Fibroblast of skin of left quadriceps (primary cell): ENCODE results near the gene GPR152.
"Not testable (repeated sequence)": the region's sequence is repeated elsewhere in the genome, so short reads cannot be mapped to it uniquely, and the experiment has no call there.

Experiments
- DNase-seq, 2 experiments: peaks; one replicate each; pipeline ENCODE4 v3.0.0-alpha.2; 2013; ENCODE audit warnings: low read depth in 2 of 2

The GPR152 gene

DNA sequence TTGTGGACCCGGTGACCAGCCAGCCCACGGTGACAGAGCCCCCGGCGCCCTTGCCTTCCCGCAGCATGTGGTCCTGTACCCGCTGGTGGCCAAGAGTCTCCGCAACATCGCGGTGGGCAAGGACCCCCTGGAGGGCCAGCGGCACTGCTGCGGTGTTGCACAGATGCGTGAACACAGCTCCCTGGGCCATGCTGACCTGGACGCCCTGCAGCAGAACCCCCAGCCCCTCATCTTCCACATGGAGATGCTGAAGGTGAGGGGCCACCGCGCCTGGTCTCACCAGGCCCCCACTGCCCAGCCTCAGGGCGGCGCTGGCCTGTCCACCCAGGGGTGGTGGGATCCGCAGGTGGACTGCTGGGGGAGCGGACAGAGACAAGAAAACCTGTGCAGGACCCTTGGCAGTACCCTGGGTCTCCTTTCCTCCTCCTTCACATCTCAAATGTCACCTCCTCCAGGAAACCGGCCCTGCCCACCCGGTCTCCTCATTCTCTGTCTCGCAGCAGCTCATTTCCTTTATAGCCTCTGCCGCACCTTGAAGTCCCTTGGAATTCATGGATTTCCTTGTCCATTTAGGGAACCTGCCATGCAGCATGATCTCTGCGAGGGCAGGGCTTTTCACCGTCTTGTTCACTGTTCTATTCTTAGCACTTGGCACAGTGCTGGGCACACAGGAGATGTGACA, 36.8 kb upstream of the GPR152 start:
- no peak for DNase-seq

DNA sequence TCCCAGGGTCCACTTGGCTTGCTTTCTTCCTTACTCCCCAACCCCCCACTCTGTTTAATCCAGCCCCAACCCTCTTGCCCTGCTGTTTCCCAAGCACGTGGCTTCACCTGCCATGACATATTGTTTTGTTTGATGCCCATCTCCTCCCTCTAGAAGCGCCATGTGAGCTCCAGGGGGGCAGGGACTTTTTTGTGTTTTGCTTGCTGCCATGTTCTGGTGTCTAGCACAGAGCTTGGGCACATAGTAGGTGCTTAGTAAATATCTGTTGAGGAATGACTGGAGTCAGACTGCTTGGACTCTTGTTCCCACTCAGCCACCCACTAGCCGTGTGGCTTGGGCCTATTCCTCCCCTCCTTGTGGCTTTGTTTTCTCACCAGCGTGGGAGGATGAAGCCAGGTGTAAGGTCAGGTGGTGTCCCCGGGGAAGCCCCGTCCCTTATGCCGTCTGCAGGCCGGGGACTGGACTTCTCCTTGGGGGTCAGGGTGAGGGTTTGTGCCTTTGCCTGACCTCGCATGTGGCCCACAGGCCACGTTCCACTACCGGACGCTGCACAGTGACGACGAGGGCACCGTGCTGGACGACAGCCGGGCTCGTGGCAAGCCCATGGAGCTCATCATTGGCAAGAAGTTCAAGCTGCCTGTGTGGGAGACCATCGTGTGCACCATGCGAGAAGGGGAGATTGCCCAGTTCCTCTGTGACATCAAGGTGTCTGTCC, 34.1 kb upstream of the GPR152 start:
- DNase-seq = no peak

DNA sequence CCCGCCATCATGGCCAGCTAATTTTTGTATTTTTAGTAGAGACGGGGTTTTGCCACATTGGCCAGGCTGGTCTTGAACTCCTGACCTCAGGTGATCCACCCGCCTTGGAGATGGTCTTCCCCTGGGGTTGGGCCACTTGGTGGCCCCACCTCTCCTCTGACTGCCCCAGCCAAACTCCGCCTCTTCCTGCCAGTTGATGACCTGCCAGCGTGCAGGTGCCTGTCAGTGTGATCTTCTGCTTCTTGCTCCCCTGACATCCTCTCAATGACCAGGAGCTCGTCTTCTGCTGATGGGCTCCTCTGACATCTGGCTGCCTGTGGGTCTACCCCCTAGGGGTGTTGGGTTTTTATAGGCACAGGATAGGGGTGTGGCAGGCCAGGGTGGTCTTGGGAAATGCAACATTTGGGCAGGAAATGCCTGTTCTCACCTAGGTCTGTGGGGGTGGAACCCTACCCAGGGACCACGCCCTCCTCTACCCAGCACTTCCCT, 33.4 kb upstream of the GPR152 start:
- not testable (repeated sequence) for DNase-seq

DNA sequence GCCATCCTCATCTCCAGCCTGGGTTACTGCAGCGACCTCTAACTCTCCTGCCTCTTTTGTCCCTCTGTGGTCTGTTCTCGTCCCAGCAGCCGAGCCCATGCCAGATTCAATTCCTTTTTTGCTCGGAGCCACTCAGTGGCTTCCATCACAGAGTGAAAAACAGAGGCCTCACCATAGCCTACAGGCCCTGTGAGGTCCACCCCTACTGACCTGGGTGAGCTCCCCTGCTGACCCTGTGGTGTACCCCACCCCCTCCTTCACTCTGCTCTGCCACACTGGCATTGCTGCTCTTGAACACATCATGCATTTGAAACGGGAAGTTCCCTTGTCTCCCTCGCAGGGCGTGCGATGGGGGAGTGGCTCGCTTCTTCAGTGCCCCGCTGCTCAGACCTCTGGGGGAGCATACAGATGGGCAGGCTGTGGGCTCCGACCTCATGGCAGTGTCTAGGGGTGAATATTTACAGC, 32.4 kb upstream of the GPR152 start:
- no peak for DNase-seq

DNA sequence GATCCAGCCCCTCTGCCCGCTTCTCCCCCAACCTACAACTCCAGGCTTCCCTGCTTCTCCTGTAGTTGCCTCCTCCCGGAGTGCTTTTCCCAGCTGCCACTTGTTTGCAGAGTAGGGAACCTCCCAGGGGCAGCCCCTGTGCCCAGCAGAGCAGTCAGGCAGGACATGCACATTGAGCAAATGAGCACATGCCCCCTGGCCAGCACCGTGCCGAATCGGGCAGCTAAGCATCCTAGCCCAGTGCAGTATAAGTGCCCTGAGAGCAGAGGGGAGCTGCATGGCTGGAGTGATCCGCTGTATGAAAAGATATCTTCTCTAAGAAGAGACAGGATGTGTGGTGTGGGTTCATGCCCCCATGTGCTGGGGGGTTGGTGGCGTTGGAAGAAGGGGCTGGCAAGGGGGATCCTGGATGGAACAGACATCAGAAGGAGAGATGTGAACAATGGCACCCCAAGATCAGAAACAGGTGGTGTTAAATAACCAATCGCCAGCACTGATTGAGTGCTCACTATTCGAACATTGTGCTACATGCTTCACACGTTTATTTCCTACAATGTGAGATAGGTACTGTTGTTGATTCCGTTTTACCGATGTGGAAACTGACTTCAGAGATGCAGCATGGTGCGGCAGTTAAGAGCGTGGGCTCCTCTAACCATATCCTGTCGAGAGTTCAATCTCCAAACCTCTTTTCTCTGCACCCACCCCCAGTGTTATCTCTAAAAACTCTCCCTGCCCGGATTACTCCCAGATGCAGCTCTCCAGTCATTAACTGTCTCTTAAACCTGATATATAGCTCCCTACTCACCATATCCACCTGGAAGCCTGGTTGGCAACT, 31.5 kb upstream of the GPR152 start:
- no peak for DNase-seq

DNA sequence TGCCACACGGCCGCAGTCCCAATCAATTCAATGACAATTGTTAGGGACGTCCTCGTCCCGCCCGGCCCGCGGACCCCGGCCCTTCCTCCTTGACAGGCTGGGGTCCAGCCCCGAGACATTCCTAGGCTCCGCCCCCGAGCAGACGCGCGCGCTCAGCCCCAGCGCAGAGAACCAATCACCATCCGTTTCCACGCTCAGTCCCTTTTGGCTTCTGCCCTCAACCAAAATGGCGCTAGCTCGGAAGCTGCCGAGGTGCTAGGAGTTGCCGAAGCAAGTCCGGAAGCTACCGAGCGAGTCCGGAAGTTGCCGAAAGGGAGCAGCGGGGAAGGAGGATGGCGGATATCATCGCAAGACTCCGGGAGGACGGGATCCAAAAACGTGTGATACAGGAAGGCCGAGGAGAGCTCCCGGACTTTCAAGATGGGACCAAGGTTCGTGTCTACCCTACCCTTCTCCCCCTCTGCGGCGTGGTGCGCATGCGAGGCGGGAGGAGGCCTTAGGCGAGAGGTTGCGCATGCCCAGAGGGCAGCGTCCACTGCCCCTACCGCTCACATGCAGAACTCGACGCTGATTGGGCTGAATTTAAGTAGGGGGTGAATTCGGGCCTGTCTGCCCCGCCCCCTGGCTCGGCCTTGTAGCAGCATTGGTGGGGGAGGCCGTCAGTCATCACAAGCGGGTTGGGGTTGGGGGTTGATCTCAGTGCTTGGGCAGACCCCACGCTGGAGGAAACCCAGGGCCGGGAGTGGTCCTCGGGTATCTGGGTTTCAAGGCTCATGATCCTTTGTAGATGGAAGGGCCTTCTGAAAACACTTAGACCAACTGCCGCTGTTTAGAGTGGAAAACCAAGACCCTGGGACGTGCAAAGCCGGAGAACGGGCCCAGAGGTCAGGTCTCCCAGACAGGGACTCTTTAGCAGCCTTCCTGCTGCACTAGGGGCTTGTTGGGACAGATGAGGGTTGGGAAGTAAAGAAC, 30.6 kb upstream of the GPR152 start, which contains the start of gene AIP:
Gene AIP, plus strand, starts transcription at position 200 of the 972 bp plus-strand sequence. Its CDS starts 133 bp downstream, at position 333.
- DNase-seq = peak; percentile 96

GRCh38 chr11:67482275-67482826, 29.8 kb upstream of the GPR152 start:
- no peak for DNase-seq

GRCh38 chr11:67477344-67478050, 25.0 kb upstream of the GPR152 start:
- DNase-seq = not testable (repeated sequence)

DNA sequence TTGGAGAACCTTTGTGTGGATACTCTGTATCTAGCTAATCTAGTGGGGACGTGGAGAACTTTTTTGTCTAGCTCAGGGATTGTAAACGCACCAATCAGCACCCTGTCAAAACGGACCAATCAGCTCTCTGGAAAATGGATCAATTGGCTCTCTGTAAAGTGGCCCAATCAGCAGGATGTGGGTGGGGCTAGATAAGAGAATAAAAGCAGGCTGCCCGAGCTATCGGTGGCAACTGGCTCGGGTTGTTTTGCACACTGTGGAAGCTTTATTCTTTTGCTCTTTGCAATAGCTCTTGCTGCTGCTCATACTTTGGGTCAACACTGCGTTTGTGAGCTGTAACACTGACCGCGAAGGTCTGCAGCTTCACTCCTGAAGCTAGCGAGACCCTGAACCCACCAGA, 24.2 kb upstream of the GPR152 start:
- DNase-seq = not testable (repeated sequence)

DNA sequence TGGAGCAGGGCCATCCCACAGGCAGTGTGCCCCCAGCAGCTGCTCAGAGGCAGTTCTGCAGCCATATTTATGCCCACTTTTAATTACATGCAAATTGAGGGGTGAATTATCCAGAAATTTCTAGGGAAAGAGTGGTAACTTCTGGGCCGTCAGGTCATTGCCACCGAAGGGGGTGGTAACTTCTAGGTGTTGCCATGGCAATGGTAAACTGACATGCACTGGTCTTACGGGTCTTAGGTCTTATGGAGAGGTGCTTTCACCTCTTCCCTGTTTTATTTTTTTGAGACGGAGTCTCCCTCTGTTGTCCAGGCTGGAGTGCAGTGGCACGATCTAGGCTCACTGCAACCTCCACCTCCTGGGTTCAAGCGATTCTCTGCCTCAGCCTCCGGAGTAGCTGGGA, 20.4 kb upstream of the GPR152 start:
- no peak for DNase-seq

- DNase-seq = no peak
These were observed 17.9 kb upstream of the GPR152 start for GRCh38 chr11:67470337-67471002.

DNA sequence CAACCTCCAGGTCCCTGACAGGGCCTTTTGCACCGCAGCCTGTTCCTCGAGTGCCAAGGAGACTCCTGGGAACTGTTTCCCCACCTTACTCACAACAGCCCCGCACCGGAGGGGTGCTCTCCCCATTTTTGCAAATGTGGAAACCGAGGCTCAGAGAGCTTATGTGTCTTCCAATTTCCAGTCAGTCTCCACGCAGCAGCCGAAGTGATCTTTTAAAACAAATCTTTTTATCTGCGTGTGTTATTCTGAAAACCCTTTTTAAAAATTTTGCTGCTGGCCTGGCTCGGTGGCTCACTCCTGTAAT, 16.9 kb upstream of the GPR152 start:
- DNase-seq = no peak

GRCh38 chr11:67468759-67469507, 16.4 kb upstream of the GPR152 start, which contains the start of gene TMEM134:
TMEM134 (minus strand) TSS chr11:67469251; CDS start chr11:67469192, 59 bp downstream.
- peak; percentile 77 to 79 for DNase-seq

GRCh38 chr11:67468456-67468758, 15.9 kb upstream of the GPR152 start:
- no peak for DNase-seq

- DNase-seq = no peak
These were observed 15.5 kb upstream of the GPR152 start for GRCh38 chr11:67468056-67468455.

DNA sequence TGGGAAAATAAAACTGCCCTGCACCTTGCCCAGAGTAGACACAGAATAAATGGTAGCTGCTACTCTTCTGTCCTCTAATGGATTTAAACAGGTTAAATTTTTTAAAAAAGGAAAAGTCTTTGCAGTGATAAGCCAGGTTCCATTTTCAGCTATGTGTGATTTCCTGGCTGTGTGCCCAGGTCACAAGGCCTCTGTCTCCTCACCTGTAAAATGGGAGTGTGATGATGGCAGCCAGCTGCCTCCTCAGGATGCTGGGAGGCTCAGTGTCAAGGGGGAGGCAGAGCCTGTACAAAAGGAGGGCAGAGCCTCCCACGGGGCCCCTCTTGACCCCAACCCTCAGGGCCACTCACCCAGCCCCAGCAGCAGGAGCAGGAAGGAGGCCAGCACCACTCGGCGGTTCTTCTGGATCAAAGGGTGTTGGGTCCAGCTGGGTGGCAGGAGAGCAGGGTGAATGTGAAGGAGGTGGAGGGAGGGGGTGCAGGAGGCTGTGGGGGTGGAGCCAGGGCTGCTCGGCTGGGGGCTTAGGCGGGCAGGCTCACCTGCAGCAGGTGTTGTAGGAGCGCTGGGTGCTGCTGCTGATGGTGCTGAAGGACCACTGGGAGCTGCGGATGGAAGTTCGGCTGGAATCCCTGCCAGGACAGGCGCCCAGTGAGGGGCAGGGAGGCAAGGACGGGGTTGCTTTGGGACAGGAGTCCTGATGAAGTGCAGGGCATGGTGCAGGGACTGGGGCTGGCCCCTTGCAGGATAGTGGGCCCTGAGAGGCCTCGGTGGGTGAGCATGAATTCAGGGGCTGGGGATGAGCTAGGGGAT, 14.6 kb upstream of the GPR152 start:
- DNase-seq = no peak

GRCh38 chr11:67466367-67466766, 13.8 kb upstream of the GPR152 start:
- DNase-seq = no peak

DNA sequence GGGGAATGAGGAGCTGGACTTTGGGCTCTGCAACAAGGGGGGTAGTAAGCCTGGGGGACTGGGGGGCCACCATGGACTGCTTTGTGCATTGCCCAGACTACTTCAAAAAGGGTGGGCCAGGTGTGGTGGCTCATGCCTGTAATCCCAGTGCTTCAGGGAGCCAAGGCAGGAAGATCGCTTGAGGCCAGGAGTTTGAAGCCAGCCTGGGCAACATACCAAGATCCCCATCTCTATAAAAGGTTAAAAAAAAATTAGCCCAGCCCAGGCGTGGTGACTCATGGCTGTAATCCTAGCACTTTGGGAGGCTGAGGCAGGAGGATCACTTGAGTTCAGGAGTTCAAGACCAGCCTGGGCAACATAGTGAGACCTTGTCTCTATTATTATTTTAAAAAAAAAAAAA, 13.0 kb upstream of the GPR152 start:
- not testable (repeated sequence) for DNase-seq
